ENCODE data around the gene PABPC1L.

Gene PABPC1L

DNA sequence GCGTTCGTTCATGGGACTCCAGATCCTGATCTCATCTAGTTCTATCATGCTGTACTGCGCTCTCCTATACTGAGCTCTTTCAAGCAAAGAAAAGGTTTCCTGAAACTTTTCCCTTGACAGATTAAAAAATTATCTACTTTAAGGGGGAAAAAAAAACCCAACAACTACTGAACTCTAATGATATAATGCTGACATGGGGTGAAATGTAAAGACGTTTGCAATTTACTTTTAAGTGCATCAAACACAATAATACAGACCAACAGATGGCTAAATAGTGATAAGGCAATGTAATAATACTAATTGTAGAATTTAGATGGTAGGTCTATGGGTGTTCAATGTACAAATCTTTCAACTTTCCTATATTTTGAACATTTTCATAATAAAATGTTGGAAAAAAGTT, 34.0 kb downstream of the PABPC1L start:
- no peak for DNase-seq

DNA sequence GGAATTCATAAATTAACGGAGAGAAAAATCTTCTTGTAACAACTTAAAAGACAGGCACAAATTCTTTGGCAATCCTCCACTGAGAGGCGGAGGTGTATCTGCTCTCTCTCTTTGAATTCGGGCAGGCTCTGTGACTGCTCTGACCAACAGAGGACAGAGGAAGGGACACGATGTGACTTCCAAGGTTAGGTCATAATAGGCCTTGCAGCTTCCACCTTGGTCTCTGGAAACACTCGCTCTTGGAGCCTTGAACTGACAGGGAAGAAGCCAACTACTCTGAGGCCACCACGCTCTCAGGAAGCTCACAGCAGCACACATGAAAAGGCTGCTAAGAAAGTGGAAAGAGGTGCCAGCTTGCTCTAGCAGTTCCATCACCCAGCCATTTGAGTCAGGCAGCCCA, 35.4 kb downstream of the PABPC1L start:
- DNase-seq, result no peak

DNA sequence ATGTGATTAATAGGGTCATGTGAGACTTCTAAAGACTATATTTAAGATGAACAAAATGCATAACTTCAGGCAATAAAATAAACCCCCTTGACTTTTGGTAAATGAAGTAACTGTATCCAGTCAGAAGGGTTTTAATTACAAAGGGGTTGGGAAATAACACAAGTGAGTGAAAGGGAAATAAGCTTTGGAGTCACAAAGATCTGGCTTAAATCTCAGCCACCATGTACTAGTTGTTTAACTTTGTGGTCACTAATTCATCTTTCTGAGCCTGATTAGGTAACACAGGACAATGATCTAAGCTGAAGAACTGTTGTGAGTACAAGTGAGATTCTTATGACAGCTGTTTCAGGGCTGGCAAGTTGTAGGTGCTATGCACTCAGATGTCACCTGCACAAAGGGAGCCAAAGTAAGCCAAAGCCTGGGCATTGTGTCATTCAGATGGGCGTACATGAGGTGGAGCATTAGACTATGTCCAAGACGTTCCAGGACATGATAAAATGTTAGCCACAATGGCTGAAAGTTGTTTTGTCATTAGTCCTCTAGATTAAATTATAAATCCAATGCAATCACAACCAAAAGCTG, 36.5 kb downstream of the PABPC1L start:
- no peak for DNase-seq

DNA sequence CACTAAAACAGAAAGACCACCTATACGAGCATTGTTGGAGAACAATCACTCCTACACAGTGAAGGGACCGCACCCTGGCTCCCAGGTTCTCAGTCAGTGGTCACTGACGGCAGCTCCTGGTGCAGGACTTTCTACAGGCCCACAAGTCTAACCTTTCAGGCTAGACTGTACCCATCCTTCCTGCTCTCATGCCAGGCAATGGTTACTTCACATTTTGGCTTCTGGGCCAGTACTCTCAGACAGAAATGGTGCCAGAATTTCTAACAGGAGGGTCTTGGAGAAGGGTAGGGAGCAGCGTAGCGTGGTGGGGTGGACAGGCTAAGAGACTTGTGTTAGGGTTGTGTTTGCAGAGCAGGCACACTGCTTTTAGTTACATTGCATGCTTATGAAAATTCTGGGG, 38.2 kb downstream of the PABPC1L start:
- no peak for DNase-seq

DNA sequence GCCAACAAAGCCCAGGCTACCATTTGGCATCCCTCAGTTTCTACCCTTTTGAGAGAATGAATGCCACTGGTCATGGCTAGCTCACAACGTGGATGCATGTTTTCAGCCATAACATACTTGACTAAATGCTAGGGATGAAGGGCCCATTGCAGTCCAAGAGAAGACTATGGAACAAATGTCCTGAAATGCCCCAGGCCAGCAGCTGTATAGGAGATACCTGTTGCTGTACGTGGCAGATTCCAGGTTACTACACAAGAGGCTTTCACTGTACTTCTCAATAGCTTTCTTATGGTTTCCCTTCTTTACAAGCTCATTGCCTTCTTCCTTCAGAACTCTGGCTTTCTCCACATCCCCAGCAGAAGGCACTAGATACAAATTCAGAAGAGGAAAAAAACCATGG, 38.7 kb downstream of the PABPC1L start:
- DNase-seq, result no peak

DNA sequence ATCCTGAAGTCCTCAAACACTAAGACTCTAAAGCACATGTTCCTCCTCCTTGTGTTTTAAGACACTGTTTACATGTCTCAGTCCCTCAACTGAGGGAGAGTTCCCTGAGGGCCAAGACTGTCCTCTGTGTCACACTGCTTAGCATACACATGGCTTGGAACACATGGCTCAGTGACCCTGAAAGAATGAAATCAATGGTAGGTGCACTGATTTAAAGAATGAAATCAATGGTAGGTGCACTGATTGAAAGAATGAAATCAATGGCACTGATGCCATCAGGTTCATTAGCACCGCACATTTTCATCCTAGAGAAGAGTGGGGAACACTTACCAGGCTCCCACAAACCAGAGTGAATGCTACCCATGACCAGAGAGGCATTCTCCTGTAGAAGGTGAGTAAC, 40.5 kb downstream of the PABPC1L start:
- DNase-seq, result no peak

DNA sequence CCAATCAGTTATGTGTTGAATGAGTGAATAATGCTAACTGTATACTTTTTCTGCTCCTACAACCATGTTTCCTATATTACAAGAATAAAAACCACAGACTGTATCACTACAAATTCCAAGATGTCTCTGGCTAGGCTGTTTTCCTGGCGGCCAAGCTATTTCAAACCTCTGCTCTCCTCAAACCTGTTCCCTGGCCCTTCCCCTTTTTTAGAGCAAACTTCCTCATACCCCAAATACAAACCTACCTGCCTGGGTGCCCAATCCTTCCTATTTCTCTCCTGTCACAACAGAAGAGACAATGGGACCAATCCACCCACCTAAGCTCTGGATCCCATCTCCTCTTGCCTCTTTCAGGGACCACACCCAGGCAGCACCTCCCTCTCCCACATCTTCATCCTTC, 42.9 kb downstream of the PABPC1L start:
- no peak for DNase-seq

DNA sequence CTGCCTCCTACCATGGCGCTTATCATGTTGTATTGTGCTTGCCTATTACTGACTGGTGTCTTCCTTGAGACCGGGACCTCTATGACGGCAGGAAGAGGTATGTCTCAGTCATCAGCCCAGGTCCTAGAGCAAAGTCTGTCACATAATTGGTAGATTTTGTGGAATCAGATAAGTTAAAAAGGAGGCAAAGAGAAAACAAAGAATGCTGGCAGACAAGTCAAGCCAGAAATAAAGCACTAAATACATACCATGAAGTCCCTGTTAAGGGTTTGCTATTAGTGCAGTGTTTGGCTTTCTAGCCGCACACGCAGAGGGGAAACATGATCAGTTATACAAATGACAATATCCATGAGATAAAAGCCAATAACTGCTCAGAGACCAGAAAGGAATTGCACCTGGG, 44.4 kb downstream of the PABPC1L start:
- DNase-seq, result no peak

DNA sequence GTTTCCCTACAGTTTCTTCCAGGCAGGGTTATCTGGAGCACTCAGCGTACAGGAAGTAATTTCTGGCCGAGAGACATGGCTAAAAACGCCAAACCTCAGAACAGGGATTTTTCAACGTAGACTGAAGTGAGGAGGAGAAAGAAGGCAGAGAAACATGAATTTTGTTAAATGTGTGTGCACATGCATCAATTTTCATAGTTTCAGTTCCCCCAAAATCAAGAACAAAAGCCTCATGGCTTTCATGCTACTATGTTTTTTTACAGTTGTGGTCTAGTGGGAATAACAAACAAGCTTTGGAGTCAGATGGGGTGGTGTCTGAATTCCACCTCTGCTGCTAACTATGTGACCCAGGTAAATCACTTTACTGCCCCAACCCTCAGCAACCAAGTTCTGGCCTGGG, 45.4 kb downstream of the PABPC1L start:
- no peak for DNase-seq

DNA sequence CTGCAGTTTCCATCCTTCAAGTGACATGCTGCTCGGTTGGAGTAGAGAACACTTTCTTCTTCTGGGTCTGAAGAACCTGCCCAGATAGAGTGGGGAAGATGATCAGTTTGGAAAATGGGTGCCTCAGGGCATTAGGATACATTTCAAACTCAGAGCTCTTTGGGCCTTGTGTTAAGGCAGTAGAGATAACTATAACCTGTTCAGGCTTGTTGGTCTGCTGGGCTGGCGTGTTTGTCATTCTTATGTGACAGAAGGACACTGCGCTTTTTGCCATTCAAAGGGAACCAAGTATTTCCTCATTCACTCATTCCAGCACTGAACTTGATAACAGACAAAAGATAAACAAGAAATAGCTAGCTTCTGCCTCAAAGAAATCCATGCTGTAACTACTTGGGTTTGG, 46.5 kb downstream of the PABPC1L start:
- no peak for DNase-seq

DNA sequence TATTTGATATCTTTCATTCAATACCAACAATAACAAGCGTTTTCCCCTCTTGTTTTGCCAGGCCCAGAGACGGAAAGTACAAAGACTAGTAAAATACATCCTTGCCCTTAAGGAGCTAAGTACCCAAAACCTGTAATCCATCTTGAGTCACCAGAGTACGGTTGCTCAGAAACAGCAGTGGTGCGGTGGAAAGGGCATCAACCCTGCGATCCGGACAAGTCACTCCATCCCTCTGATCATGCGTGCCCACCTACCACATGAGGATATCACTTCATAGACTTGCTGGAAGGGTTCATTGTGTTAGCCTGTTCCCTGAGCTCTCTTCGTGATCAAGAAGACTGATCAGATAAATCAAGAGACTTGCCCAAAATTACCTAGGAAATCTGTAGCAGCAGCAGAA, 48.4 kb downstream of the PABPC1L start:
- no peak for DNase-seq

DNA sequence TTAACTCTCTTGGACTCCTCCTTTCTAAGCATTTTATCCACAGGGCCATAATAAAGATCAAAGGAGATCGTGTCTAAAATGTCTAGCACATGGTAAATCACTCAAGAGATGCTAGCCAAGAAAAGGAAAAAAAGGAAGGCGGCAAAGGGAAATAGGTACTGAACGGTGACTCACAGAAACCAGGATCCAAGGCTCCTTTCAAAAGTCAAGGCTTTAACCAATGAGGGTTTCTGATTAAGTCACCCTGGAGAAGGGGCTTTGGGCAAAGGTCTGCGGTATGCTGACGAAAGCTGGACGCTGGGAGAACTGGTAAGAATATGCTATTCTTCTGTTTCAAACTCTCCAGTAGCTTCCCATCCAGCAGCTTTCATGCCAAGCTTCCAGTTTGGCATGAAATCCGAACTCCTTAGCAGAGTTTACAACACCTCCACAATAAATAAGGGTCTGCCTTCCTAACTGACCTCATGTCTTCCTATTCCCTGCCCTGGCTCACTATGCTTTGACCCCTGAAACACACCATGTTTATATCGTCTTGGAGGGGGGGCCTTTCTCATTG, 49.3 kb downstream of the PABPC1L start:
- peak; percentile 23 for DNase-seq

DNA sequence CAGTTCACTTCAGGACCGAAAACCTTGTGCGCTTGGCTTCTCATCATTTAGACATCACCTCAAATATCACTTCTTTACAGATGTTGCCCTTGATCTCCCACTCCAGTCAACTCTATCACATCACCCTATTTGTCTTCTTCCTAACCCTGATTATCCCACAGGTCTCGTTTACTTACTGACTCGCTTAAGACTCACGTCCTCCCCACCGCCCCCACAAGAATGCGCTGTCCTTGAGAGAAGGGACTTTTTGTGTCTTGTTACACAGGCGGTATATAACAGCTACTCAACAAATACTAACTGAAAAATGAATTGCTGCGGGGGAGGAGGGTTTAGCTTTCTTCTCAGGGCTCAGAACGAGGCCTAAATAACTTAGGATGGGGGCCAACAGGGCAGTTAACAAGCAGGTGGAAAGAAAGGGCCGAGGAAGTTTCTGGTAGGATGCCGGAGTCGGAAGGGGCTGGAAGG, 49.8 kb downstream of the PABPC1L start:
- peak; percentile 46 for DNase-seq

DNA sequence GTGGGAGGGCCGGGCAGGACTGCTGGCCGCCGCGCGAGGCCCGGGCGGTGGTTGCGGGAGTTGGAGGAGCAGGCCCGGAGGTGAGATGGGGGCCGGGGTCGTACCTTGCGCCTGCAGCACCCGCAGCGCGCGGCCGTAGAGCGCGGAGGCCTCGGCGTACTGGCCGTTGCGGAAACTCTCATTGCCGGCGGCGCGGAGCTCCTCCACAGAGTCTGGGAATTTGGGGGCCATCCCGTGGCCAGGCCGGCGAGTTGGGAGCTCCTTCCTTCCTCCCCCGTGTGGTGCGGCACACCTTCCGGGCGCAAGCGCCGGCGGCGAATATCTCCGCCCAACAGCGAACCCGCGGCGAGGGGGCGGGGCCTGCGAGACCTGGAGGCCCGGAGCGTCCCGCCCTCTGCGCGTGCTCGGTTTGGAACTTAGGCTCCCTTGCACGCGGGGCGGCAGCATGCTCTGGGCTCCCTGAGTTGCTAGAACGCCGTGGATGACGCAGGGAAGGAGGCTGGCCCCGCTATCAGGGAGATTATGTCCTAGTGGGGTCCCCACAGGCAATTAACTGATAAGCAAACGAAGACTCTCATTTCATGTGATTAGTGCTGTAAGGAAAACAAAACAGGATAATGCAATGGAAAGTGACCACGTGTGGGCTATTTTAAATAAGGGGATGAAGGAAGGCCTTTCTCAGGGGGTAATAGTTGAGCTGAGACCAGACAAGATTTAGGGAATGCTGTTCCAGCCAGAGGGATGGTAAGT, 50.4 kb downstream of the PABPC1L start, which contains the start of gene TOMM34:
TSS of gene TOMM34 (minus strand) at position 295 of the 750 bp plus-strand sequence. CDS start at position 231, 64 bp downstream.
- peak; percentile 90 for DNase-seq

DNA sequence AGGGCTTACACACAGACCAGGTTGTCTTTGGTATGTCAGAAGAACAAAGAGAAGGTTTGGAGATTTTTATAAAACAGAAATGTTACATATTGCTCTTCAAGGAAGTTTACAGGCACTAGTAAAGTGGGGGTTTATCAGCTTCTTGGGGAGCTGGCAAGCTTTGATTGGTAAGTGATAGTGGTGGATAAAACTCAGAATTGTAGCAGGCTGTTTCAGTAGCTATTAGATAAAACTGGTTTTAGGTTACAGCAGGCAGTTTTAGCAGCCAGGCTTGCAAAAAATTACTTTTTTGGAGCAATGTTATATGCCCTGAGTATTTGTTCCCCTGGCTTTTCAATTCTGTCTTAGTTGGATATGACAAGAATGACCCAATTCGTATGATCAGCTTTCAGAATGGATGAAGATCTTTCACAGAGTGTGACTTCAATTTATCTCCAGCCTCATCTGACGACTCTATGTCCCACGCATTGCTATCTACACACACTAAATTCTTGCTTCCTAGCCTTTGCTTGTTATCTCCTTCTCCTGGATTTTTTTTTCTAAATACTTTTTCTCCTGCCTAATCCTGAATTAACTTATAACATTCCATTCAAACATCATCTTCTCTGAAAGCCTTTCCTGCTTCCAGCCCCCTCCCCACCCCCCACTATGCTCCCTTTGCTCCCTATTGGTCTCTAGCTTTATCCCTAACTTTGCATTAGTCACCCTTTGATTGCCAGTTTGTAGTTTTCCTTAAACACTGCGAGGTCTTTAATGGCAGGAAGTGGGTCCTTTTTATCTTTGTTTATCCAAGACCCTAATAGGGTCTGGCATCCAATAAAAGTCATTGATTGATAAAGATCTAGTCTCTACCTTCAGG, 51.4 kb downstream of the PABPC1L start:
- peak; percentile 28 for DNase-seq

DNA sequence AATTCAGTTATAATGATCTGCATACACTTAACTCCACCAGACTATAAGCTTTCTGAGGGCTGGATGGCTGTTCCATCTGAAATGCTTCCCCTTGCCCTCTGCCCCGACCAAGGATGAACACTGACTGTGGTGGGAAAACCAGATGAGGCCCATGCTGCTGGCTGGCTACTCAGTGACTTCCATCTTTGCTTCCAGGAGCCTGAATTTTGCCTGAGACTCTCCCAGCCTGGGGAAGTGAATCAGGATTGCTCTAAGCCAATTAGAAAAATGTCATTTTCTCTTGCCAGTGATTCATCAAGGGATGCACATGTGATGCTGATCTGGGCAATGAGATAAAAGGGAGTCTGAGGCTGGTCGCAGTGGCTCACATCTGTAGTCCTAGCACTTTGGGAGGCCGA, 52.0 kb downstream of the PABPC1L start:
- DNase-seq, result peak; percentile 58

DNA sequence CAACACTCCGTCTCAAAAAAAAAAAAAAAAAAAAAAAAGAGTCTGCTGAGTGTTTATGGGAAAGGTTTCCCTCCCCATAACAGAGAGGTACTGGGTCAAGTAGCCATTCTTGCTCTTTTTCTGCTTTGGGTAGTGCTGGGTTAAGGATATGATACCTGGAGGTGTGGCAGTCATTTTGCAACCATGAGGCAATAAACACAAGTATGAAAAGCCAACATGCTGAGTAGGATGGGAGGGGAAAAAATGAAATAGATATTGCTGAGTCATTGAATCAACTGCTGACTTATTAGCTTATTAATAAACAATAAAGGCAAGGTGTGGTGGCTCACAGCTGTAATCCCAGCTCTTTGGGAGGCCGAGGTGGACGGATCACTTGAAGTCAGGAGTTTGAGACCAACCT, 52.6 kb downstream of the PABPC1L start:
- DNase-seq, result no peak

DNA sequence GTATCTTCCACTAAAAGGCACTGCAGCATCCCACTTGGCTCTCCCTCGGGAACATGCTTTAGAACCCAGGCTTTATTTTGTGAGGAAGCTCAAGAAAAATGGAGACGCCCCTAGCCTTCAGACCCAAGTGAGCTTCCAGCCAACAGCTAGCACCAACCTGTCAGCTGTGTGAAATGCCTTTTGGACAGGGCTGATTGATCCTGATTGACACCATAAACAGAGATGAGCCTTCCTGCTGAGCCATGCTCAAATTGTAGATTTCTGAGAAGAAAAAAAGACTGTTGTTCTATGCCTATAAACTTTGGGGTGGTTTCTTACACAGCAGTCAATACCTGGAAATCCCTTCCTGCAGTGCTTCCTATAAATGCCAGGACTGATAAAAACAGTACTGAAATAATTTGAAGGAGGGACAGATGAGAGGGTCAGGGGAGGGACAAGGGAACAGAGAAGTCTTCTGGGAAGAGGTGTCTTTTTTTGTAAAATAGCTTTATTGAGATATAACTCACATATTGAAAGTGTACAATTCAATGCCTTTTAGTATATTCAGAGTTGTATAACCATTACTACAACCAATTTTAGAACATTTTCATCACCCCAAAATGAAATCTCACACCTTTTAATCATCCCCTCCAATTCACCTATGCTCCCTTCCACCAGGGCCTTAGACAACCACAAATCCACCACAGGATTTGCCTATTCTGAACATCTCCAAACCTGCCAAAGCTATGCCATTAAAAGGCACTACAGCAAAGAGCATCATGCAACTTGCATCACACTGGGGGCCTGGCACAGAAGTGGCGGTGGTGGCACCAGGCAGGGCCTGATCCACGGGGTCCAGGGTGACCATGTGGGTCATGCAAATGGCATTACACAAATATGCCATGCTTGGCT, 53.7 kb downstream of the PABPC1L start:
- no peak for DNase-seq

DNA sequence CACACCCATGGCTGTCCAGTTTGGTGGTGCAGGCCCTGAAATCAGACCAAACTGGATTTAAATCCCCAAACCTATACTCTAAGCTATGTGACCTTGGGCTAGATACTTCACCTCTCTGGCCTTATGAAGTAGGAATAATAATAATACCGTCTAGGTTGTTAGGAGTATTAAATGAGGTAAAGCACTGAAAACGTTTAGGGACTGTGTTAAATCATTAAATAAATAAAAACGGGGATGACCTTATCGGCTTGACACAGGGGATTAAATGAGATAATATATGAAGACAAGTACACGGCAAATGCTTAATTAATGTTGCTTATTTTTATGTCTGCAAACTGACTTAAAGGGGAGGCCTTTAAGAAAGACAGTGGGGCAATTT, 55.8 kb downstream of the PABPC1L start:
- no peak for DNase-seq

DNA sequence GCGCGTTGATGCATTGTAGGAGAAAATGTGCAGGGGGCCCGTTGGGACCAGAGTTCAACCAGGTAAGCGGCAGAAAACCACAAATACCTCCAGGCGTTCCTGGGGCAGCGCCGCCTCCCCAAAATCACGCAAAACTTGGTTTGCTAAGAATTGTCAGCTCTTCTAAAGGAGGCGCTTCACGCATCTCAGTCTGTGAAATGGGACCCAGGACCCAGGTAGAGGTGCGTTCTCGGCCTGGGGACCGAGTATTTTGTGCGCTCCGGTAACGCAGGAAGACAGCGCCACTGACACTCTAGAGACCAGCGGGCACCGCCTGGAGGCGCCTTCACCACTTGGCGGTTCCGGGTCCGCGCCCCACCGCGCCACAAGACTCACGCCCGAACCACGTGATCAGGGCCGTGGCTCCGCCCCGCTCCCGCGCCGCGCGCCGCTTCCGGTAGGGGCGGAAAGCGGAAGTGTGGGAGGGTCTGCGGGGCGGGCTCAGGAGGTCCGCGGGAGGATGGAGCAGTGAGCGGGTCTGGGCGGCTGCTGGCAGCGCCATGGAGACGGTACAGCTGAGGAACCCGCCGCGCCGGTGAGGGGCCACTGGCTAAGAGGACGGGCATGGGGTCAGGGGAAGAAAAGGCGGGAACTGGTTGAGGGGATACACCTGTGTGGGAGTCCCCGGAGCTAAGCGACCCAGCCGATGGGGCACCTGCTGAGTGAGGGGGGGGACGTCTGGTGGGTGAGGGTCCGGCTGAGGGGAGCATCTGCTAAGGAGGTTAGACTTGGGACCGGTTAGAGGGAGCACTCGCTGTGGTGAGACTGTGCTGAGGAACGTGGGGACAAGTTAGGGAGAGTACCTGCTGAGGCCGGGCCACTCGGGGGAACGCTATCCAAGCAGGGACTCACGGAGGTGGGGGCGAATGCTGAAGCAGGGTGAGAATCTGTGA, 56.4 kb downstream of the PABPC1L start, which contains the start of gene STK4:
TSS of gene STK4 (plus strand) at position 483 of the 932 bp plus-strand sequence. CDS start at position 540, 57 bp downstream.
- DNase-seq, result peak; percentile 91

All from fibroblast of skin of abdomen (primary cell).